Spleen (tissue), 7 donors: ENCODE results near the gene C1QA.

Experiments
- POLR2A ChIP-seq, 3 donors: fragments of 450-650 bp; IDR thresholded peaks; one replicate each; pipeline ENCODE4 v1.5.1; 2017; ENCODE audit warnings: antibody characterized with exemption in 3 of 3, mild to moderate bottlenecking in 1 of 3
- POLR2AphosphoS5 ChIP-seq, 3 donors: sonication (generic); formaldehyde crosslinking; IDR thresholded peaks; one replicate each; pipeline ENCODE4 v1.5.1; 2017; ENCODE audit warnings: antibody characterized with exemption in 3 of 3
- TF ChIP-seq, protein P1 (sequence below), 11 experiments: fragments of 200-600 bp in 7 of 11; fragments of 450-650 bp in 4 of 11; sonication (generic) in 4 of 11; IDR thresholded peaks in 8 of 11; conservative IDR thresholded peaks in 3 of 11; 1 replicate in 7 of 11; 2 replicates in 4 of 11; pipeline versions ENCODE4 v1.4.0 to v1.8.0; 2016 to 2021; ENCODE audit warnings: antibody characterized with exemption in 11 of 11, inconsistent platforms in 4 of 11, mild to moderate bottlenecking in 1 of 11
- donor health status: DM: no; HTN: no; CAD: no; lungs with moderate emphysema.
- donor health status: DM: no; HTN: no; CAD: no.
- donor health status: DM: no; HTN: no; CAD: no.

DNA sequence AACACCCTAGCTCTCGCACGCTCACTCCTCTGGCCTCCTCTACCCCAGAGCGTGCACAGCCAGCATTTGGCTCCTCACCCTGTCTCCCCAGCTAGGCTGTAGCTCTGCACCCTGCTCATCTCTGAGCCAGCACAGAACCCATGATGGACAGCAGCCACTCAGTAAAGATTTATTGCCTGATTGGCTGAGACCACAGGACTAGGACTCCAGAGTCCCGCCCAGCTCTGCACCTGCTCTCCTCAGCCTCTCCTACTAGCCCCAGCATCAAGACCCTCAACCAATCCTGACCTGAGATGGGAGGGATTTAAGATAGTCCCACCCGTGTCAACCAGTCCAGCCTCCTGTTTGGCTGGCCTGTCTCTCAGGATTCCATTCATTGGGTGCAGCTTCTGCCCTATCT lies 25.9 kb downstream of the C1QA start:
- TF ChIP-seq, protein P1, sequence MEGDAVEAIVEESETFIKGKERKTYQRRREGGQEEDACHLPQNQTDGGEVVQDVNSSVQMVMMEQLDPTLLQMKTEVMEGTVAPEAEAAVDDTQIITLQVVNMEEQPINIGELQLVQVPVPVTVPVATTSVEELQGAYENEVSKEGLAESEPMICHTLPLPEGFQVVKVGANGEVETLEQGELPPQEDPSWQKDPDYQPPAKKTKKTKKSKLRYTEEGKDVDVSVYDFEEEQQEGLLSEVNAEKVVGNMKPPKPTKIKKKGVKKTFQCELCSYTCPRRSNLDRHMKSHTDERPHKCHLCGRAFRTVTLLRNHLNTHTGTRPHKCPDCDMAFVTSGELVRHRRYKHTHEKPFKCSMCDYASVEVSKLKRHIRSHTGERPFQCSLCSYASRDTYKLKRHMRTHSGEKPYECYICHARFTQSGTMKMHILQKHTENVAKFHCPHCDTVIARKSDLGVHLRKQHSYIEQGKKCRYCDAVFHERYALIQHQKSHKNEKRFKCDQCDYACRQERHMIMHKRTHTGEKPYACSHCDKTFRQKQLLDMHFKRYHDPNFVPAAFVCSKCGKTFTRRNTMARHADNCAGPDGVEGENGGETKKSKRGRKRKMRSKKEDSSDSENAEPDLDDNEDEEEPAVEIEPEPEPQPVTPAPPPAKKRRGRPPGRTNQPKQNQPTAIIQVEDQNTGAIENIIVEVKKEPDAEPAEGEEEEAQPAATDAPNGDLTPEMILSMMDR (IDR thresholded peaks at IDR 0.05 in 8 of 11, conservative IDR thresholded peaks at IDR 0.05 in 3 of 11): no peak
- TF ChIP-seq POLR2AphosphoS5 (IDR thresholded peaks at IDR 0.05) (peak; percentile 41 to 82 (median 81)), POLR2A (IDR thresholded peaks at IDR 0.05) (no peak)
